ENCODE data around the gene RNF4. TPM values are rescaled to one million over a fixed set of nuclear protein-coding genes. Genes with fewer than 3 reads are reported as not detected.

RNF4 gene
- total and polyA plus RNA-seq, 2 experiments from 2014 or later = 56.8 to 58.7 TPM

- H3K27ac ChIP-seq = no peak overlapping the region
- no peaks in the 10 kb centered on the region for H3K27me3 ChIP-seq
- H3K9me3 ChIP-seq (ENCODE audit: low read depth) = no peaks in the 10 kb centered on the region
- DNase-seq (ENCODE audit: low read depth in 1 of 2, low spot score in 1 of 2) = no peak
- H3K4me1 ChIP-seq (ENCODE audit: low read depth) = no peaks in the 10 kb centered on the region
- no peak for TF ChIP-seq CTCF (IDR thresholded peaks at IDR 0.05; ENCODE audit: low read depth, low read length)
- no peaks in the 10 kb centered on the region for H3K36me3 ChIP-seq
- no peak overlapping the region for H3K4me3 ChIP-seq
Measured at GRCh38 chr4:2450394-2451035, 18.4 kb upstream of the RNF4 start.

GRCh38 chr4:2451036-2451520 lies 17.8 kb upstream of the RNF4 start:
- no peak for DNase-seq (ENCODE audit: low read depth in 1 of 2, low spot score in 1 of 2)
- no peak overlapping the region for H3K27ac ChIP-seq
- H3K9me3 ChIP-seq (ENCODE audit: low read depth) = no peaks in the 10 kb centered on the region
- H3K4me3 ChIP-seq = no peak overlapping the region
- H3K36me3 ChIP-seq = no peaks in the 10 kb centered on the region
- H3K27me3 ChIP-seq = no peaks in the 10 kb centered on the region
- H3K4me1 ChIP-seq (ENCODE audit: low read depth) = no peaks in the 10 kb centered on the region
- TF ChIP-seq CTCF (IDR thresholded peaks at IDR 0.05; ENCODE audit: low read depth, low read length) = no peak

- Histone ChIP-seq H3K27ac (no peak overlapping the region), H3K4me3 (no peak overlapping the region)
Measured at GRCh38 chr4:2451821-2452785, 16.8 kb upstream of the RNF4 start.

GRCh38 chr4:2457481-2458295 lies 11.2 kb upstream of the RNF4 start:
- H3K27me3 ChIP-seq = no peaks in the 10 kb centered on the region
- H3K4me1 ChIP-seq (ENCODE audit: low read depth) = no peaks in the 10 kb centered on the region
- H3K36me3 ChIP-seq = no peaks in the 10 kb centered on the region
- no peak overlapping the region for H3K27ac ChIP-seq
- no peak for TF ChIP-seq CTCF (IDR thresholded peaks at IDR 0.05; ENCODE audit: low read depth, low read length)
- DNase-seq (ENCODE audit: low read depth in 1 of 2, low spot score in 1 of 2) = no peak
- no peaks in the 10 kb centered on the region for H3K9me3 ChIP-seq (ENCODE audit: low read depth)
- H3K4me3 ChIP-seq = no peak overlapping the region

More at GRCh38 chr4:2451821-2452785, 16.8 kb upstream of the RNF4 start:
- Histone ChIP-seq H3K27me3 (no peaks in the 10 kb centered on the region), H3K4me1 (ENCODE audit: low read depth) (no peaks in the 10 kb centered on the region), H3K36me3 (no peaks in the 10 kb centered on the region), H3K9me3 (ENCODE audit: low read depth) (no peaks in the 10 kb centered on the region)
- DNase-seq (ENCODE audit: low read depth in 1 of 2, low spot score in 1 of 2) = no peak
- TF ChIP-seq CTCF (IDR thresholded peaks at IDR 0.05; ENCODE audit: low read depth, low read length) = no peak
